Measurements from ENCODE around the gene THEMIS.

DNA sequence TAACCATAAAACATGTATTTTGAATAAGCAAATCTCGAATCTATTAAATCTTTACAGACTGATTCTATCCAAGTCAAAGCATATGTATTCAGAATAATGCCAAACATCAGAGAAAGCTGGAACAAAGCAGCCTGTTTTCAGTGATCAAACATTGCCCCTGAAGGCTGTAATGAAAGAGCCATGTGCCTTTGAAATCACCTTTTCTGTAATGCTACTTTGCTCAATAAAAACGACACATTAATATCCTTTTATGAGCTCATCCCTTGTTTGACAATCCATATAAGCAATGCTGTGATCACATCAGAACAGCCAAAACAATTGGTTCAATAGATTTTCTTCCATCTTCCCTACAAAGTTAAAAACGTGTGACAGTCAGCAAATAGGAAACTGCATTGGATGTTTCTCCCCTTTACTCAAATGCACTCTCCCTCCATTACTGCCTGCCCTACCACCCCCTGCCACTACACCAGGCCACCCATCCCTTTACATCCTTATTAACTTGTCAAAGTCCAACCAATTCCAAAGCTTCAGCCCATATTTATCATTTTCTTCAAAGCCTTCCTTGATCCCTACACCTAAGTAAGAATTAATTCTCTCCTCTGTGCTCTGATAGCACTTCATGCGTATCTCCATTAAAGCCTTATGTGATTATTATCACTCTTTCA, 42.0 kb downstream of the THEMIS start:
- TF ChIP-seq EGR1 (IDR thresholded peaks at IDR 0.05) (no peak), YY1 (IDR thresholded peaks at IDR 0.05; ENCODE audit: low read depth) (no peak), TAF1 (IDR thresholded peaks at IDR 0.05; ENCODE audit: low read depth) (no peak)
- TF ChIP-seq, protein P1, sequence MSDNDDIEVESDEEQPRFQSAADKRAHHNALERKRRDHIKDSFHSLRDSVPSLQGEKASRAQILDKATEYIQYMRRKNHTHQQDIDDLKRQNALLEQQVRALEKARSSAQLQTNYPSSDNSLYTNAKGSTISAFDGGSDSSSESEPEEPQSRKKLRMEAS (IDR thresholded peaks at IDR 0.05), result no peak
